ENCODE data around the gene DOCK2.

DNA sequence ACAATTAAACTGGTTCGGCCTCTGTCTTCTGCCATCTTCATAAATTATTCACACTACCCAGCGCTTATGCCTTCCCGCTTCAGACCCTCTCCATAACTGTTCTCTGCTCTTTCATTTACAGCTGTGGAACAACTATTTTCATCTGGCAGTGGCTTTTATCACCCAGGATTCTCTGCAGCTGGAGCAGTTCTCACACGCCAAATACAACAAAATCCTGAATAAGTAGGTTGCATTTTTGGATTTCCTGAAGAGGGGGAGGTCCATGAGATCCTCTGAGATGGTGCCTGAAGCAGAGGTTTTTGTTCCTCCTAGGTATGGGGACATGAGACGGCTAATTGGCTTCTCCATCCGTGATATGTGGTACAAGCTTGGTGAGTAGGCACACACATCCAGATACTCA is 371.3 kb downstream of the DOCK2 start:
- TF ChIP-seq USF1 (CRISPR knock-in tag; IDR thresholded peaks at IDR 0.05): no peak
- TF ChIP-seq ZBTB26 (CRISPR knock-in tag; IDR thresholded peaks at IDR 0.05): no peak
- no peak for TF ChIP-seq CHD1 (IDR thresholded peaks at IDR 0.05; ENCODE audit: low read length)
- no peak for TF ChIP-seq MTA3 (IDR thresholded peaks at IDR 0.05; ENCODE audit: borderline replicate concordance)
- no peak for TF ChIP-seq CTCF (IDR thresholded peaks at IDR 0.05 in 2 of 3, conservative IDR thresholded peaks at IDR 0.05 in 1 of 3; ENCODE audit: insufficient read depth in 2 of 3, low read depth in 1 of 3, low read length in 3 of 3)
- TF ChIP-seq THAP12 (CRISPR knock-in tag; IDR thresholded peaks at IDR 0.05): no peak
- no peak for TF ChIP-seq FOXP1 (CRISPR knock-in tag; IDR thresholded peaks at IDR 0.05)

Data from K562 (cell line).